ENCODE results near the gene ARSH. TPM values are rescaled to one million over a fixed set of nuclear protein-coding genes. Genes with fewer than 3 reads are reported as not detected.

ARSH gene
- total RNA-seq, 1 experiment from 2014 or later, result not detected

GRCh38 chrX:3029129-3029528, 22.8 kb downstream of the ARSH start:
- TF ChIP-seq CTCF (conservative IDR thresholded peaks at IDR 0.05) (no peak), EZH2 (IDR thresholded peaks at IDR 0.05; ENCODE audit: low read depth) (no peak)
- Histone ChIP-seq H3K27me3 (ENCODE audit: insufficient read depth, low read depth) (no peaks in the 10 kb centered on the region), H3K79me2 (ENCODE audit: low read depth) (no peaks in the 10 kb centered on the region), H4K20me1 (ENCODE audit: insufficient read depth) (no peaks in the 10 kb centered on the region), H3K4me3 (no peak overlapping the region), H2AFZ (no peak overlapping the region), H3K4me1 (replicated peaks; ENCODE audit: insufficient read depth) (peaks cover 7% of the 10 kb centered on the region), H3K9me3 (ENCODE audit: insufficient read depth, low read depth) (no peaks in the 10 kb centered on the region), H3K9me2 (ENCODE audit: insufficient read depth) (no peaks in the 10 kb centered on the region), H3K4me2 (no peak overlapping the region), H3F3A (ENCODE audit: insufficient read depth, low read depth) (peaks cover 11% of the 10 kb centered on the region), H3K36me3 (ENCODE audit: low read depth) (no peaks in the 10 kb centered on the region), H3K27ac (no peak overlapping the region)
- ChIA-PET POLR2A (ENCODE audit: unreplicated experiment) (no interaction called here), CTCF (no interaction called here)
- DNase-seq, result no peak
- intact Hi-C loops (cut with micrococcal nuclease; ENCODE audit: unreplicated experiment), result no loop called here
- no TSS peak for BruUV-seq (replicated peaks)

- intact Hi-C loops (cut with micrococcal nuclease; ENCODE audit: unreplicated experiment), result loop anchor here (5.0 kb wide), 1 partner anchor 600 kb away; no protein-coding TSS in a partner anchor
Observed at GRCh38 chrX:3037218-3037617, 30.9 kb downstream of the ARSH start.

GRCh38 chrX:3044196-3044595, 37.9 kb downstream of the ARSH start:
- H3F3A ChIP-seq (ENCODE audit: insufficient read depth, low read depth), result no peaks in the 10 kb centered on the region
- H3K4me3 ChIP-seq, result no peak overlapping the region
- no peaks in the 10 kb centered on the region for H3K79me2 ChIP-seq (ENCODE audit: low read depth)
- no peak overlapping the region for H3K27ac ChIP-seq
- no peaks in the 10 kb centered on the region for H4K20me1 ChIP-seq (ENCODE audit: insufficient read depth)
- no peak for DNase-seq
- intact Hi-C loops (cut with micrococcal nuclease; ENCODE audit: unreplicated experiment), result no loop called here
- H3K9me2 ChIP-seq (ENCODE audit: insufficient read depth), result no peaks in the 10 kb centered on the region
- no peak overlapping the region for H3K4me2 ChIP-seq
- TF ChIP-seq EZH2 (IDR thresholded peaks at IDR 0.05; ENCODE audit: low read depth), result no peak
- no peak for TF ChIP-seq CTCF (conservative IDR thresholded peaks at IDR 0.05)
- no peaks in the 10 kb centered on the region for H3K9me3 ChIP-seq (ENCODE audit: insufficient read depth, low read depth)
- CTCF ChIA-PET, result no interaction called here
- POLR2A ChIA-PET (ENCODE audit: unreplicated experiment), result no interaction called here
- H3K4me1 ChIP-seq (replicated peaks; ENCODE audit: insufficient read depth), result no peaks in the 10 kb centered on the region
- peaks cover 8% of the 10 kb centered on the region; the same call in 1 of the 2 replicates for H3K27me3 ChIP-seq (ENCODE audit: insufficient read depth, low read depth)
- no peak overlapping the region for H2AFZ ChIP-seq
- H3K36me3 ChIP-seq (ENCODE audit: low read depth), result no peaks in the 10 kb centered on the region
- no TSS peak for BruUV-seq (replicated peaks)

More at GRCh38 chrX:3037218-3037617, 30.9 kb downstream of the ARSH start:
- H3K36me3 ChIP-seq (ENCODE audit: low read depth), result no peaks in the 10 kb centered on the region
- ChIA-PET CTCF (no interaction called here), POLR2A (ENCODE audit: unreplicated experiment) (no interaction called here)
- no peaks in the 10 kb centered on the region for H3K4me1 ChIP-seq (replicated peaks; ENCODE audit: insufficient read depth)
- DNase-seq, result no peak
- no peaks in the 10 kb centered on the region for H3K9me2 ChIP-seq (ENCODE audit: insufficient read depth)
- no peaks in the 10 kb centered on the region for H3F3A ChIP-seq (ENCODE audit: insufficient read depth, low read depth)
- no peaks in the 10 kb centered on the region for H3K79me2 ChIP-seq (ENCODE audit: low read depth)
- BruUV-seq (replicated peaks), result no TSS peak
- H3K27me3 ChIP-seq (ENCODE audit: insufficient read depth, low read depth), result no peaks in the 10 kb centered on the region
- no peak overlapping the region for H2AFZ ChIP-seq
- H3K9me3 ChIP-seq (ENCODE audit: insufficient read depth, low read depth), result no peaks in the 10 kb centered on the region
- TF ChIP-seq EZH2 (IDR thresholded peaks at IDR 0.05; ENCODE audit: low read depth) (no peak), CTCF (conservative IDR thresholded peaks at IDR 0.05) (no peak)
- no peaks in the 10 kb centered on the region for H4K20me1 ChIP-seq (ENCODE audit: insufficient read depth)
- H3K4me2 ChIP-seq, result no peak overlapping the region
- H3K4me3 ChIP-seq, result no peak overlapping the region
- no peak overlapping the region for H3K27ac ChIP-seq

Data from PC-9 (cell line).